RCC 7860 (cell line): ENCODE data around the gene PITPNM1.
"Not testable (repeated sequence)": the region's sequence is repeated elsewhere in the genome, so short reads cannot be mapped to it uniquely, and the experiment has no call there.

Experiments used
- DNase-seq: peaks from one replicate; pipeline ENCODE4 v3.0.0-alpha.2; 2015; ENCODE audit warnings: low spot score
- FAIRE-seq: peaks from 2 replicates; lab custom pipeline; 2012; peaks lifted over from hg19 to GRCh38; lab: Jason Lieb, UNC

PITPNM1 gene

DNA sequence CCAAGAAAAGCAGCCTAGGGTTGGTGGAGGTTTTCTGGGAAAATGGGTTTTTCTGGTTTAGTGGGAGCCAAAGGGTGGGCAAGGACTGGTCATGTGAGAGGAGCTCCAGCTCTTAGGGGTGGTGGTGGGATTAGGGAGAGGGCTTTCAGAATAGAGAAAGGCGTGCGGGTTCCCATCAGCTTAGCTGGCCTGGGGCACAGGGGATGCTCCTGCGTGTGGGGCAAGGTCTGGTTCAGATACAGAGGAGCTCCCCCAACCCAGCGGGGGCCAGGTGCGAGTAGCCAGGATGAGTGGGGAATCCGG, 36.8 kb downstream of the PITPNM1 start:
- no peak for FAIRE-seq
- DNase-seq, result no peak

DNA sequence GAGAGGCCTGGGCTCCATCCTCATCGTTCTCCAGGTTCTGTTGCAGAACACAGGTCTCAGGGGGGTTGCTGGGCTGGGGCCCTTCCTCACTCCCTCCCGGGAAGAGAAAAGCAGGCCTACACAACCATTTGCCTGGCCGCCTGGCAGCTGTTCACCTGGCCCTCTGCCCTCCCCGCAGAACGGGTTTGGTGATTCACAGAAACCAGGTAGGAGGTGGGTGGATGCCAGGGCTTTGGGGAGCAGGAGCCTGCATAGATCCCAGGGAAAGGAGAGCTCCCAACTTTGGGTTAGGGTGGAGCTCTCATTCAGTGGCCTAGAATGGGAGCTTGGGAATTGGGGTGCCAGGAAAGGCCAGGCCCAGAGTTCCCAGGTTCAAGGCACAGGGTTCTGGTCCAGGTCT, 37.1 kb downstream of the PITPNM1 start:
- no peak for FAIRE-seq
- DNase-seq, result no peak

GRCh38 chr11:67466962-67467771, 38.0 kb downstream of the PITPNM1 start:
- FAIRE-seq (no peak), DNase-seq (no peak)

DNA sequence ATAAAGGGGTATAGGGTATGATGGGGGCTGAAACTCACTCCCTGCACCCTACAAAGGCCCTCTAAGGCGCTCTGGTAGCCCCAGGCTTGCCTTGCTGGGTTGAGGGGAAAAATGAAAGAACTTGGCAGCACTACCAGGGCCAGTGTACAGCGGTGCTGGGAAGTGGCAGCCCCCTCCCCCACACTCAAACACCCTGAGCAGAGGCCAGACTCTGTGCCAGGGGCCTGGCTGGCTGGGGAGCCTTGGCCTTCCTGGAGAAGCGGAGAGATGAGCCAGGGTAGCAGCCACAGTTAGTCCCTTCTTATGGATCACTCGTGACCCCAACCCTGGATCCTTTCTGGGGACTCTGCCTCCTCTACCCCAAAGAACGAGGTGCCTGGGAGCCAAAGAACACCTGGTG, 38.8 kb downstream of the PITPNM1 start:
- DNase-seq (no peak), FAIRE-seq (no peak)

- not testable (repeated sequence) for FAIRE-seq
Measured at GRCh38 chr11:67465530-67465929, 39.6 kb downstream of the PITPNM1 start.

DNA sequence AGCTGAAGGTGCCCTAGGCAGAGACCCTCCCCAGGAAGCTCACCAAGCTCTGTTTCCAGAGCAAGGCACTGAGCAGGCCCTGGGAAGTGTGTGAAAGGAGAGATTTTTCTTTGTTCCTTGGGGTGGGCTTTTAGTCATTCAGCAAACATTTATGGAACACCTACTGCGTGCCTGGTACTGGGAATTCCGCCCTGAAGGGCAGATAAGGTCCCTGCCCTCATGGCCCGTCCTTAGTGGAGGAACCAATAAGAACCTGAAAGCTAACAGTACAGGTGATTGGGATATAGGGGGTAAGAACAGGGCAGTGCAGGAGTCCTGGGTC, 40.0 kb downstream of the PITPNM1 start:
- no peak for FAIRE-seq
- peak; percentile 5 for DNase-seq

More at GRCh38 chr11:67465530-67465929, 39.6 kb downstream of the PITPNM1 start:
- DNase-seq, result peak; percentile 4

- DNase-seq (peak; percentile 78), FAIRE-seq (no peak)
Measured at GRCh38 chr11:67464411-67465188, 40.6 kb downstream of the PITPNM1 start.

DNA sequence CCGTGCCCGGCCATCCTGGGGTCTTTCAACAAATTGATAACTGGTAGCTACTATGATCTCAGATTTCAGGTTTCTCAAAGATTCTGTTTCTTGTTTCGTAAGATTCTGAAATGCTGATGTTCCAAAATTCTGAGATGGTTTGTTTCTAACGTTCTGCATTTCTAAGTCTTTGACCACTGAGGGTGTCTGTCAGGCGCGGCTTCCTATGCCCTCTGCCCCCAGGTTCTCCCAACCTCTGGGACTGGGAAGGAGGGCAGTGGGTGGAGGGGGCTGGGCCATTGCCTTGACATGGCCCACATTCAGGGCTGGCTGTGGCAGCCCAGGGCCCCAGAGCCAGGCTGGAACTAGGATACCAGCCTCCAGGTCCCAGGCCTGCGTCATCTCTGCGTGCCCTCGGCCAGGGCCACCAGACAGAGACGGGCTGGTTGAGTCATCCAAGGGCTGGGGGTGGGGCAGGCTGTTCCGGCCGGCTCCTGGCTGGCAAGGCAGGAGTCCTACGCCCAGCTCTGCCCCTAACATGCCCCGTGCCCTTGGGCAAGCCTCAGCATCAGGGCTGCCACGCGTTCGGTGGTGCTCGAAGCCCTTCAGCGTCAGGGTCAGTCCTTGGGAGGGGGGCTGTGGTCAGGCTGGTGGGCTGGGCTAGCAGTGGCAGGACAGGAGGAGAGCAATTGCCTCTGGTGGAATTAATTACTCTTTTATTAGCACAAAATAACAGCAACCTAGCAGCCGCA, 41.3 kb downstream of the PITPNM1 start:
- DNase-seq, result peak; percentile 75

DNA sequence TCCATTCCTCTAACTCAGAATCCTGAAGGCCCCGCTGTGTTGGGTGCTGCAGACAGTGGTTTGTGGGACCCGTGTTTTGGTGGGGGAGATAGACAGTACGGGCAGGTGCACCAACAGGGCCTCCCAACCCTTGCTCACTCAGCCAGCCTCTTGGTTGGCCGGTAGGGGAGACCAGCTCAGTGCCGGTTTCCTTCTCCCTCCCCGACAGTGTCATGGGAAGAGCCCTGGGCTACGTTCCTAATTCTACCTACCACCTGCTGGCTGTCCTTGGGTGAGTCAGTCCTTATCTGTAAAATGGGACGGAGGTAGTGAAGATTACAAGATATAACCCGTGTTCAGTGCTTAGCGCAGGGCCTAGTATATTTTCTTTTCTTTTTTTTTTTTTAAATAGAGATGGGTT, 42.0 kb downstream of the PITPNM1 start:
- FAIRE-seq (no peak), DNase-seq (no peak)

More for the DNA sequence above, 41.3 kb downstream of the PITPNM1 start:
- no peak for FAIRE-seq

DNA sequence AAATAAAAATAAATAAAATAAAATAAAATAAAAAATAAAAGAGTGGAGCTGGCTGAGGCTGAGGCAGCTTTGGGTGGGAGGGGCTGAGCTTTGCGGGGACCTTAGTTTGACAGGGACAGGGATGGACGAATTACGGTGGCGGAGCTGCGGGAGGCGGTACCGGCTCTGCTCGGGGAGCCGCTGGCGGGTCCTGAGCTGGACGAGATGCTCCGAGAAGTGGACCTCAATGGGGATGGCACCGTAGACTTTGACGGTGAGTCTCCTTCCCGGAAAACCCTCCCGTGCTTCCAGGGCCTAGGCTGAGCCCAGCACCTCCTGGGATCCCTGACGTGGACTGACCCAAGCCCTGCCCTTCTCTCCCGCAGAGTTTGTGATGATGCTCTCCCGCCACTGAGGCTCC, 46.9 kb downstream of the PITPNM1 start:
- DNase-seq, result no peak
- no peak for FAIRE-seq

GRCh38 chr11:67457453-67457852, 47.7 kb downstream of the PITPNM1 start:
- DNase-seq, result no peak
- no peak for FAIRE-seq

GRCh38 chr11:67456068-67456705, 49.0 kb downstream of the PITPNM1 start:
- DNase-seq (no peak), FAIRE-seq (no peak)

- DNase-seq, result no peak
- FAIRE-seq, result no peak
Measured at GRCh38 chr11:67455054-67455453, 50.1 kb downstream of the PITPNM1 start, which contains the start of gene CABP4. TSS of gene CABP4 (plus strand) at chr11:67455354. CDS start at chr11:67455424, 70 bp downstream.

DNA sequence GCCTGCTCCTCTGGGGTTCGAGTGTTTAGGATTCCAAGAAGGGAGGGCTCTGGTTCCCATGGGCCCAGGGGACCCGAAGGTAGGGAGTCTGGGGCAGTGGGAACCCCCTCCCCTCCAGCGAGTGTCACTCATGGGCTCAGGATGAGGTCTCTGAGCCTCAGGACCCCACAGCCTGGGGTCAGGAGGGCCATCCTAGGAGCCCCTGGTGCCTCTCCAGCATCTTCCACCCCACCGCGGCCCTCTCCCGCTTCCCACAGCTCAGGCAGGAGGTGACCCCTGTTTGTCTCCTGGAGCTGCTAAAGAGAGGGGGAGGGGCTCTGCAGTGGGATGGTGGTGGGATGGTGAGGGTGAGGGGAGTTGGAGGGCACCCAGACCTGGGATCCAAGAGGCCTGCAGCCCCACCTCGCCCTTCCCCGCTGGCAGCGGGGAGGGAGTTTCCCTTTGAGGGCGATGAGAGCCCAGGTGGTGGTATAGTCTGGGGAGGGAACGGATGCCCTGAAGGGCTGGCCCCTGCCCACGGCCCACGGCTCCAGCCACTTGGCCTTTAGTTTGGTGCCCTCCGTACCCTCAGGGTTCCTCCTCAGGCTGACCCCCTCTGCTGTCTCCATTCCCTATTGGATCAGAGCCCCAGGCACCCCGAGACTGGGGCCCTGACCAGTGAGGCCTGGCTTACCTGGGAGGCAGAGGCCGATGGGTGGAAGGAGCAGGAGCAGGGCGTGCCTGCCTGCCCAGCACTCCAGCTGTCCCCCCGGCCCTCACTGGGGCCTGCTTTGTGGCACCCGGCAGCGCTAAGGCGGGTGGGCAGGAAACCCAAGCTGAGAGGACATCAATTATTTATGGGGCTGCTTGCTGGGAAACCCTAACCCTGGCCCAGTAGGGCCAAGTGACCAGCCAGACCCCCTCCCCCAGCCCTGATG, 51.1 kb downstream of the PITPNM1 start:
- no peak for DNase-seq
- FAIRE-seq, result no peak

DNA sequence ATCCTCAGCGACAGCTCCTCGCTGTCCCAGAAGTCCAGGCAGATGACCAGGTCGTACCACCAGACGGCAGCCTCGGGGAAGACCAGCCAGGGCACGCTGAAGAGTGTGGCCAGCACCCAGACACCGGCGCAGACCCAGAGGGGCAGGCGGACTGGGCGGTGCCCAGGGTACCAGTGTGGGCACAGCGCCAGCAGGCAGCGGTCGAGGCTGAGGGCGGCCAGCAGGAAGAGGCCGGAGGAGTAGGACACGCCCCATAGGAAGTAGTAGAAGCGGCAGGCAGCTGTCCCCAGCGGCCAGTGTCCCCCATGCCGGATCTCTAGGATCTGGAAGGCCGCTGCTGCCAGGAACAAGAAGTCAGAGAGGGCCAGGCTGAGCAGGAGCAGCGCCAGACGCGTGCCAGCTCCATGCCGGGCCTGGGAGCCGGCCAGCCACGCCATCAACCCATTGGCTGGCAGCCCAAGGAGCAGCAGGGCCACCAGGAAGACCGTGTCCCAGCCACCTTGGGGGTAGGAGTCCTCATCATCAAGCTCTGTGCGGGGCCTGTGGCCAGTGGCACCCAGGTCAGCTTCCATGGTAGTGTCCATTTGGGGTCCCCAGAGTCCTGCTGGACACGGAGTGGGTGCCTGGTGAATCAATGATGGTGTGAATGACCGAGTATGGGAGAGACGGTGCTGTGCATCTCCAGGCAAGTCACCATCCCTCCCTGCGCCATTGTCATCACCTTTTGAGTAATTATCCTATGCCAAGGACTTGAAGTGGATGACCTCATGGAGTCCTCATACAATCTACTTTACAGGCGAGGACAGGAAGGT, 52.8 kb downstream of the PITPNM1 start, which contains the start of gene GPR152:
TSS of gene GPR152 (minus strand) at position 589 of the 812 bp plus-strand sequence. CDS start at position 584, 5 bp downstream.
- FAIRE-seq (no peak), DNase-seq (no peak)

- FAIRE-seq (no peak), DNase-seq (no peak)
Measured at GRCh38 chr11:67451658-67451976, 53.5 kb downstream of the PITPNM1 start.

GRCh38 chr11:67450796-67451657, 54.1 kb downstream of the PITPNM1 start:
- DNase-seq, result no peak

GRCh38 chr11:67449116-67449844, 55.9 kb downstream of the PITPNM1 start:
- FAIRE-seq (no peak), DNase-seq (no peak)

More at GRCh38 chr11:67450796-67451657, 54.1 kb downstream of the PITPNM1 start:
- FAIRE-seq, result no peak
